ENCODE data around the gene CRIP3.

The CRIP3 gene

DNA sequence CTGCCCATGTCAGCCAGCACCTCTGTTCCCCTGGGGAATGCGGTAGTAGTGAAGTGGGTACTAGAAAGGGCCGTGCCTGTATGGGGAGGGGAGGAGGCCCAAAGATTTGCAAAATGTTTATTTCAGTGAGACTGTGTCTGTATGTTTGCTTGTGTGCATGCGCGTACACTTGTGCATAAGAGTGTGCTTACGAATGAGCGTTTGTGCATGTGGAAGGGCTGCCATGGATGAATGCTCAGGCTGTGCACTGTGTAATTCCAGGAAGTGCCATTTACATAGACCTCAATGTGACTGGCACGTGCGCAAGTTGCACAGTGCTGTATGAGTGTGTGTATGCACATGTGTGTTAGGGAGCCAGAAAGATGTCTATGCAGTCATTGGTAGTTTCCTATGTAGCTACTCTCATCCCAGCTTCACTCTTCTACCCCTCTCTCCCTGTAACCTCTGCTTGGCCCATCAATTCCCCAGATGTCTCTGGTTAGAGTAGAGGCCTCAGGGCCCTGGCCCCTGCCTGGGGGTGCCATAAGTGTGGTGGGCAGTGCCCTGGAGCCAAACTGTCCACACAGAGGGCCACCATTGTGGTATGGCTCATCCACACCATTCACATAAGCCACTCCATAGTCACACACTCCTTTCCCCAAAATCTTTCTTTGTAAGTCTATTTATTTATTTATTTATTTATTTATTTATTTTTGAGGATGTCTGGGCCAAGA is 37.4 kb downstream of the CRIP3 start:
- DNase-seq, result no peak

DNA sequence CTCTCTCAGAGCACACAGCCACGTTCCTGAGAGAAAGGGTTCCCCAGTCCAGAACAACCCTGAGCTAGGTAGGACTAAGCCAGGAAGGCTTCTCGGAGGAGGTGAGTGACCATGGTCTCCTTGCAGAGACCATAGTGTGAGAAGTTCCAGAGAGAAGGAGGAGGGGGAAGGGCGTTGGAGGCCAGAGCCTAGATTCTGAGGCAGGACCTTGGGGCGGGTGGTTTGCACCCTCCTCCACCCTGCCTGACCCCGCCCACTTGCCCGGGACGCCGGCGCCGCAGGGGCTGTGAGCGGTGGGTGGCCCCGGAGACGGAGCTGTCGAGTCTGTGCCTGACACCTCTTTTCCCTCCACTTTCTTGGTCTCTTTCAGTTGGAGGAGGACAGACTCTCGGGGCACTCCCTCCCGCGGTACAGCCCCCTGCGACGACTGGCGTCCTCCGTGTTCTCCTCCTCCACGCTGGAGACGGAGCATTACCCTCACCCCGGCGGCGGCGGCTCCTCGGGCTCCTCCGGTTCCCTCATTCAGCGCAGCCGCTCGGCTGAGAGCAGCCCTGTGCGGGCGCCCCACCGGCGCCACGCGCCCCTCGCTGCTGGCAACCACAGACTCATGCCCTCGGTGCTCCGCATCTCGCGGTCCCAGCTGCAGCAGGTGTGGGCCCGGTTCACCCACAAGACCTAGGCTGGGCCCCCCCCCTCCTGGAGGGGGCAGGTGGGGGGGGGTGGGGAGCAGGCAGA is 39.2 kb downstream of the CRIP3 start:
- peak; percentile 83 for DNase-seq

DNA sequence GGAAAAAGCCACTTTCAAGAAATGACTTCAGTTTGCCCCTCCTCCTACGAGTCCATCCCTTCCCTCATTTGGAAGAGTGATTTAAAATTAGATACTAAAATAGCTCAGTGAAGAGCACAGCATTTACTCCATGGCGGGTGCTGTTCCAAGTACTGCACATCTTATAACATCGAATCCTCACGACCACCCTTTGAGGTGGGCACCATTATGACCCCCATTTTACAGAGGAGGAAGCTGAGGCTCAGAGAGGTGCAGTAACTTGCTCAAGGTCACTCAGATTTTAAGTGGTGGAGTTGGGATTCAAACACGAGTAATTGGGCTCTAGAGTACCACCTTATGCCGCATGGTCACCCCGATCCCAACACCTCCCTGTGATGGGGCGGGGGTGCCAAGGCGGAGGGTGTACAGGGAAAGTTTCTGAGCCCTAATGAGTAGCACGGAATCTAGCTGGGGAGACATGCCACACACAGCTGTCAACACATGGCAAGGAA is 39.8 kb downstream of the CRIP3 start:
- DNase-seq, result no peak

DNA sequence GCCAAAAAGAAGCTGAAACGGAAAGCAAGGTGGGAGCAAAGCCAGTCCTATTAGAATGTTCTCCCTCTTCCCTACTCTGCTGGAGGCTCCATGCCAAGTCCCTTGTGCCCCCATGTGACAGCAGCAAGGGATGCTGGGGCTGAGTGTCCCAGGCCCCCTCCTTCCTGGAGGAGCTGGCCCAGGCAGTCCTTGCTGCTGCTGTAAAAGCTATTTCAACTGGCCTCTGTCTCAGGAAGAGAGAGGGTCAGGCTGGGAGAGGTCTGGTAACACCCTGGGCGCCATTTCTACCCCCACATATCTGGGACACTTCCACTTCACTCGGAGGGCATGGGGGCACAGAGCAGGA is 40.3 kb downstream of the CRIP3 start:
- DNase-seq, result no peak

DNA sequence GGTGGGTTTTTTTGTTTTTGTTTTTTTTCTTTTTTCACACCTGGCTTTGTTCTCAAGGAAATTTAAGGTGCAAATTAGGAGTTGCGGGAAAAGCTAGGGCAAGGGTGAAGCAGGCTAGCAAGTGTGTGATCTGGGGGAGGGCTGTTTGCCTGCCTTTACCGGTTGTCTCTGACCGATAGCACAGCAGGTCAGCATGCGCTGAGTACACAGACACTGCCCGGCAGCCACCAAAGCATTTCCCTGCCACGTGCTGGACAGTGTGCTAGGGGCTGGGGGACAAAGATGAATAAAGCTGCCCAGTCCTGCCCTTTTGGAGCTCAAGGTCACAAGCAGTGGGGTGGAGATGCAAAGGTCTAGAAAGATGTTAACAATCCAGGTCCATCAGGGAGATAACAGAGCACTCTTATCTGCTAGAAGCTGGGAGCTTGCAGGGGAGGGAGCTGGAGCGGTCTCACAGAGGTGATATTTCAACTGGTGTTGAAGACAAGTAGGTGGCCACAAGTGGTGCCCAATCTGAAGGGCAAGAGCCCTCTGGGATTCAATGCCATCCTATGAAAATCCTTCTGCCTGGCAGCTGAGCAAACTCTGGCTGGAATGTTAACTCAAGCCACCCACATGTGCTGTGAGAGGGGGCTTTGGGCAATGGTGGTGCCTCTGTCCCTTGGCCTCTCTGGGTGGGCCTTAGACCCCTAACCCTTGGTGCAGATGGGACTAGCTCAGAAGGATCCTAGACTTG is 40.8 kb downstream of the CRIP3 start:
- no peak for DNase-seq

DNA sequence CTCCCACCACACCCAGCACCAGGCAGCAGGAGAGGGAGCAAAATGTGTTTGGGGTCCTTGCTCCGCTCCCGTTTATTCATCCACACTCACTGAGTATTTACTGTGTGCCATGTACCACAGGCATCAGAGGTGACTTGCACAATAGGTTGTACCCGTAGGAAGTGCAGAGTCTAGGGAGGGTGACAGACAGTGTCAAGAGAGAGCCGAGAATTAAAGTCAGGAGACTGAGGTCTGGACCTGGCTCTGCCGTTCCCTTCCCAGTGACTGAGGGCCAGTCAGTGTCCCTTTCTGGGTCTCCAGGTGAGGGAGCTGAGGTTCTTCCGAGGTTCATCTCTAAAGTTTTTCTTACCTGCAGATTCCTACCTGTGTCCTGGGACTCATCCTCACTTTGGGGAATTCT is 43.1 kb downstream of the CRIP3 start:
- no peak for DNase-seq

DNA sequence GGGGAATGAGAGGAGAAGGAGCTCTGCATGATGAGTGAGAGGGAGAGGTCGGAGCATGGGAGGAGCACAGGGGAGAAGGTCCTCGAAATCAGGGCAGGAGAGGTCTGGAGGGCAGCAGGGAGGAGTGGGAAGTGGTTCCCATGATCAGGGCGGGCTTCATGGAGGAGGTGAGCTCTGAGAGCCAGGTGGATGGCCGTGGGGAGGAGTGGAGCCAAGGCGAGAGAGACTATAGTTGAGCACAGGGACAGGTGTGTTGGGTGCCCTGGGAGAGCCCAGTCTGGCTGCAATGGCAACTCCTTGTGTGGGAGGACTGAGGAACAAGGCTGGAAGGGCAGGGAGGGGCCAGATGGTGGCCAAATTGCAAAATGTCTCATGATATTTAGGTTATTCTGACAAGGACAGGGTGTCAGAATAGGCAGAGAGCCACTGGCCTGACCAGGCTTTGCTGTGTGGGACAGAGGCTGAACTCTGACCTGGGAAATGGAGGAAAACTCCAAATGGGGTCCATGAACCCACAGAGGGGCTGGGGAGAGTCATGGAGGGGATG is 44.0 kb downstream of the CRIP3 start:
- no peak for DNase-seq

DNA sequence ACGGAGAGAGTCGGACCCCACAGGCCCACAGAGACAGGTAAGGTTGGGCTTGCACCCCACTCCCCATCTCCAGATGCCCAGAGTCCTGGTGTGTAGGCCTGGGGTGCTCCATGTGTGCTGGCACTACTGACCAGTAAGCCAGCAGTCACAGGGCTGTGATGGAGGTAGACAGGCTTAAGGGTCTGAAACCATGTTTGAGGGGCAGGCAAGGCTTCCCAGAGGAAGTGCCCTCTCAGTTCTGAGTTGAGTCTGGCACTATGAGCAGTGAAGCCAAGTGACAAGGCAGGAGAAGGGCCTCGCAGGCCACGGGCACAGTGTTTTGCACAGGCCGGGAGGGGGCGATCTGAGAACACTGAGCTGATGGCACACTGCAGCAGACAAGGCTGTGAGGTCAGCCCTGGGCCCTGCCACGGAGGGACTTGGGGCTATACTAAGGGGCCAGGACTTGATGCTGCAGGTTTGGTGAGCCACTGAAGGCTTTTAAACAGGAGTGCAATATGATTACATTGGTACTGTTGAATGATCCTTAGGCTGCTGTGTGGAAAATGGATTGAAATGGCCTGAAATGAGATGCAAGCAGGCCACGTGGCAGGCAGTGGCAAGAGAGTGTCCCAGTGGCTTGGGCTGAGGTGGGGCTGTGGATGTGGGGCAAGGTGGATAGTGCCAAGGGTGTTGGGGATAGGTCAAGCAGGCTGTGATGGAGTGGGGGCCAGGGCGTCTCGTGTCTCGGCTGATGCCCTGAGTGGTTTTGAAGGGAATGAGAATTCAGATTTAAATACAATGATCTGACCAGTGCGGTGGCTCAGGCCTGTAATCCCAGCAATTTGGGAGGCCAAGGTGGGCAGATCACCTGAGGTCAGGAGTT is 45.1 kb downstream of the CRIP3 start:
- DNase-seq, result peak; percentile 90

DNA sequence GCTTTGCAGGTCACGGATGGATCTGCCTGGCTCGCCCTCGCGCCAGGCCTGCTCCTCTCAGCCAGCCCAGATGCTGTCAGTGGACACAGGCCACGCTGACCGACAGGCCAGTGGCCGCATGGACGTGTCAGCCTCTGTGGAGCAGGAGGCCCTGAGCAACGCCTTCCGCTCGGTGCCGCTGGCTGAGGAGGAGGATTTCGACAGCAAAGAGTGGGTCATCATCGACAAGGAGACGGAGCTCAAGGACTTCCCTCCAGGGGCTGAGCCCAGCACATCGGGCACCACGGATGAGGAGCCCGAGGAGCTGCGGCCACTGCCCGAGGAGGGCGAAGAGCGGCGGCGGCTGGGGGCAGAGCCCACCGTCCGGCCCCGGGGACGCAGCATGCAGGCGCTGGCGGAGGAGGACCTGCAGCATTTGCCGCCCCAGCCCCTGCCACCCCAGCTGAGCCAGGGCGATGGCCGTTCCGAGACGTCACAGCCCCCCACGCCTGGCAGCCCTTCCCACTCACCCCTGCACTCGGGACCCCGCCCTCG is 45.8 kb downstream of the CRIP3 start:
- no peak for DNase-seq

DNA sequence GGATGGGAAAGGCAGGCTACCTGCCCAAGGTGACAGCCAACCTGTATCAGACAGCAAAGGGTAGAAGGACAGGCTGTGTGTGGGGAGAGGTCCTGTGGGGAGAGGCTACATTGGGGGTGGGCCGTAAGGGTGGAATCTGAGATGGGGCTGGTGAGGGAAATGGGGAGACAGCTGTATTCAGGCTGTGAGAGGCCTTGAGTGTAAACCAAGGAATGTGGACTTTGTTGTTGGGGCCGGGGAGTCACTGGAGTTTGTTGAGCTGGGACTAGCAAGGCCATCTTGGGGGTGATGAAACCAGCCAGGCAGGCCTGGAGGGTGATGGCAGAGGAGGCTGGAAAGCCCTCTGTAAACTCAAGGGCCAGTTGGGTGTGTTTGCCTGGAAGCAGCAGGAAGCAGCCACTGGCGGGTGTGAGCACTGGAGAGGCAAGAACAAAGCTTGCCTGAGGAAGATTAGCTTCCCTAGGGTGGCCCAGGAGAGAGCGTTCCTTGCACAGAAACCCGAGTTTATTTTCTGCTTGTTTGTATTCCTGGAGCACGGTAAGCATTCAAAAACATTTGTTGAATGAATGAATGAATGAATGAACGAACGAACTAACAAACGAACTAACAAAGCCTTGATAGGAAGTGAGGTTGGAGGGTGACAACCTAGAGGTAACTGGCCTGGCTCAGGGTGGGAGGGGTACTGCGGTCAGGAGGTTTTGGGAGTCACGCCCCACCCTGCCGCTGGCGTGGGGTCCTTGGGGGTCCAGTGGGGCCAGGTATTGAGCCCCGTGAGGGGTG is 46.4 kb downstream of the CRIP3 start:
- DNase-seq, result no peak

DNA sequence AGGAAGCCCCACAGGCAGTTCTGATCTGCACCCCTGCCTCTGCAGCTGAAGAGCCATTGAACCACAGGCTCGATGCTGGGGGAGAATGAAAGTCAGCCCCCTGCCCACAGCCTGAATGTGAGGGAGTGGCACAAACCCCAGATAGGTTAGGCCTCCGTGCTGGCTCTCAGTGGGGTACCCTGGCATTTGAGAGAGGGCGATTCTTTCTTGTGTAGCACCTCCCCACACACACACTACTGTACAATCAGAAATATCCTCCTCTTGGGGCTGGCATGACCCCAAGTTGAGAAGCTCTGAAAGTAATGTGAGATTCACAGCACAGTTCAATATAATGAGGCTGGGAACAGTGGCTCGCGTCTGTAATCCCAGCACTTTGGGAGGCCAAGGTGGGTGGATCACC is 47.4 kb downstream of the CRIP3 start:
- DNase-seq, result no peak

DNA sequence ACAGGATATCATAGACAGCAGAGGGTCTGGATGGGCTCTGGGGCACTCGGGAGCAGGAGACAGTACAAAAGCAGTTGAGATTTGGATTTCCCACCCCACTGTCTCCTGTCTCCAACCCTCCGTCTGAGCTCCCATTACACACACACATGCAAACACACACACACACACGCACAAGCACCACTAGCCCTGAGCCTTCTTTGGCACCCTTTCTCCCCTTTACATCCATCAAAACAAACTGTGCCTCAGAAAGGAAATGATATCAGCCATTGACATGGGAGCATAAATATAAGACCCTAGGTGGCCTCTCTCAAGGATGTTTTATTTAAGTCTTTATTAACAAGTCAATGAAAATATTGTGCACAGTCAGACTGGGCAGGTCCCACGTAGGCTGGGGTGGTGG is 47.8 kb downstream of the CRIP3 start:
- DNase-seq, result no peak

DNA sequence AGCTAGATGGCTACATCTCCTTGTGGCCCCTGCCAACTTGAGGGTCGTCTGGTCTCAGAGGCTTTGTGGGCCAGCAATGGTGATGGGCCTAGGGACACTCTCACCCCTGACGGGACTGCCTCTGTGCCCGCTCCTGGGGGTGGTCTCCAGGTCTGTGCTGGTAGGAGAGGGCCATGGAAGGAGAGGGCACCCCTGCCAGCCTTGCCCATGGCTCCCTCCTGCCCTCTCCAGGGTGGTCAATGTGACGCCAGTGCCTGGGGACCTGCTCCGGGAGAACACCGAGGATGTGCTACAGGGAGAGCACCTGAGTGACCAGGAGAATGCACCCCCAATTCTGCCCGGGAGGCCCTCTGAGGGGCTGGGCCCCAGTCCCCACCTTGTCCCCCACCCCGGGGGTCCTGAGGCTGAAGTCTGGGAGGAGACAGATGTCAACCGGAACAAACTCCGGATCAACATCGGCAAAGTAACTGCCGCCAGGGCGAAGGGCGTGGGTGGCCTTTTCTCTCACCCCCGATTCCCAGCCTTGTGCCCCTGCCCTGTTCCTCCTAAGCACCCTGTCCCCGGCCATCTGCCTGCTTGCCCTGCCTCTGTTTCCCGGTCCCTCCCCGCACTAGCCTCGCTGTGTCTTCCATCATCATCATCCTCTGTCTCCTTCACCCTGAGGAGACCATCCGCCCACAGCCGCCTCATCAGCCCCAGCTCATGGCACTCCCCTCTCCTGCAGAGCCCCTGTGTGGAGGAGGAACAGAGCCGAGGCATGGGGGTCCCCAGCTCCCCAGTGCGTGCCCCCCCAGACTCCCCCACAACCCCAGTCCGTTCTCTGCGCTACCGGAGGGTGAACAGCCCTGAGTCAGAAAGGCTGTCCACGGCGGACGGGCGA is 49.6 kb downstream of the CRIP3 start:
- no peak for DNase-seq

DNA sequence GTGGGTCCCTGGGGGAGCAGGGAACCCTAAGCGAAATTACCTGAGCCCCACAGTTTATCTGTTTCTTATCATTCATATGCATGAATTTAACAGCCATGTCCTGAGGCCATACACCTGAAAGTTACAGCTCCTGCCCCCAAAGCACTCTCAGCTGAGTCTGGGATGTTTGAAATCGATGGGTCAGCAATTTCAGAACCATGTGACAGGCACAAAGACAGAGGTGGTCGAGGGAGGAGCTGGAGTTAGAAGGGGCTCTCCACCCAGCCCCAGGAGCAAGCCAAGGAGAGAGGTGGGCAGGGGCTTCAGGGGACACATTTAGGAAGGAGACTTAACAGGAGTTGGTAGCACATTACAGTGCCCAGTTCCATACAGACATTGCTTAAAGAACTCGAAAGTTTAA is 50.4 kb downstream of the CRIP3 start:
- DNase-seq, result no peak

DNA sequence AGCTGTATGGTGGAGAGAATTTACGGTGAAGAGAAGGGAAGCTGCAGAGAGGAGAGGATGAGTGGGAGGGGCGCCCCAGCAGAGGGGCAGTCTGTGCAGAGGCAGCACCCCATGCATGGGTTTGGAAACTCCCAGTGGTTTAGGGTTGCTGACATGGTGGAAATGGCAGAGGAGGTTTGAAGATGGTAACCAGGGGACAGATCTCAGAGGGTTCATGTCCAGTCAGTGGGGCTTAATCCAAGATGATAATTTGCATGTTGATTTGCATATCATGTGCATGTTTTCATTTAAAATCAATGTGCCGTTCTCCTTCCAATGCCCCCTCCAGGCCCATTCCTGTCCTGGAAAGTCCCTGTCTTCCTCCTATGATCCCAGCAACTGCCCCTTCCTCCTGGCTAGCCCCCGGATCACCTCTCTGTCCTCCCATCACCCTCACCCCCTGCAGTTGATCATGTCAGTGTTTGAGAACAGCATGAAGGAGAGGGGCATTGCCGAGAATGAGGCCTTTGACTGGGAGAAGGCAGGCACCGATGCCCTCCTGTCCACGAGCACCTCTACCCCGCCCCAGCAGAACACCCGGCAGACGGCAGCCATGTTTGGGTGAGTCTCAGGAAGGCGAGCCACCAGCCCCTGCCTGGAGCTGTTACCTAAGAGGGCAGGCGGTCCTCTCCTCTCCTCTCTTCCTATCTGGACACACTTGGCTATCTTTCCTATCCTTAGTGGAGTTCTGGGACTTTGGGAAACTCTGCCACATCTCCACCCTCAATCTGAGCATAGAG is 51.1 kb downstream of the CRIP3 start:
- no peak for DNase-seq

DNA sequence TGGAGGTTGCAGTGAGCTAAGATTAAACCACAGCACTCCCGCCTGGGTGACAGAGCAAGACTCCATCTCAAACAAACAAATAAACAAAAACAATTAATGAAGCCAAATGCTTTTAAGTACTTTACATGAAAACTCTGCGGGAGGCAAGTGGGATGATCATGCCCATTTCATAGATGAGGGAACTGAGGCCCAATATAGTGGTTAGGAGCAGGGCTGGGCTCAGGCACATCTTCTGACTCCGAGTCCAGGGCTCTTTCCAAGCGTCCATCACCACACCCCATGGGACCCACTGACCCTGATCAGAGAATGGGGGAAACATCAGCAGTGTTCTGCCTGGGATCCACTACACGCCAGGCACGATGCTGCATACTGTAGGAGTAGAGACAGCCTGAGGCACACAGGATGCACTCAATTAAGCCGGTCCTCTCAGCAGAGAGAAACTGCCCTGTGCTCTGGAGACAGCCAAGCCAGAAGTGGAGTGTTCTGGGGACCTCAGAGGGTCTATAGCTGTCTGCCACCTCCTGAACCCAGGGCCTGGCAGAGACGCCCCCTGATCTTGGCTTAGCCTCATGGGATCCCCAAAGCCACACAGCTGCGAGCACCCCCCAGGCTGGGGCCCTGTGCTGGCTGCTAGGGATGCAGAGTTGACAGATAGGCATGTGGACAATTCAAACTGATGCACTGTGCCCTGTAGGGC is 51.8 kb downstream of the CRIP3 start:
- DNase-seq, result no peak

Data from activated effector memory CD4-positive, alpha-beta T cell treated with anti-CD3 and anti-CD28 coated beads, Interleukin-2, amount 50 U/mL, for 16 hours (primary cell).